ENCODE measurements around the gene CAMTA1.

- TF ChIP-seq POLR2AphosphoS5 (IDR thresholded peaks at IDR 0.05) (no peak), POLR2A (IDR thresholded peaks at IDR 0.05) (no peak)
- TF ChIP-seq, protein P1, sequence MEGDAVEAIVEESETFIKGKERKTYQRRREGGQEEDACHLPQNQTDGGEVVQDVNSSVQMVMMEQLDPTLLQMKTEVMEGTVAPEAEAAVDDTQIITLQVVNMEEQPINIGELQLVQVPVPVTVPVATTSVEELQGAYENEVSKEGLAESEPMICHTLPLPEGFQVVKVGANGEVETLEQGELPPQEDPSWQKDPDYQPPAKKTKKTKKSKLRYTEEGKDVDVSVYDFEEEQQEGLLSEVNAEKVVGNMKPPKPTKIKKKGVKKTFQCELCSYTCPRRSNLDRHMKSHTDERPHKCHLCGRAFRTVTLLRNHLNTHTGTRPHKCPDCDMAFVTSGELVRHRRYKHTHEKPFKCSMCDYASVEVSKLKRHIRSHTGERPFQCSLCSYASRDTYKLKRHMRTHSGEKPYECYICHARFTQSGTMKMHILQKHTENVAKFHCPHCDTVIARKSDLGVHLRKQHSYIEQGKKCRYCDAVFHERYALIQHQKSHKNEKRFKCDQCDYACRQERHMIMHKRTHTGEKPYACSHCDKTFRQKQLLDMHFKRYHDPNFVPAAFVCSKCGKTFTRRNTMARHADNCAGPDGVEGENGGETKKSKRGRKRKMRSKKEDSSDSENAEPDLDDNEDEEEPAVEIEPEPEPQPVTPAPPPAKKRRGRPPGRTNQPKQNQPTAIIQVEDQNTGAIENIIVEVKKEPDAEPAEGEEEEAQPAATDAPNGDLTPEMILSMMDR (IDR thresholded peaks at IDR 0.05) = no peak
These were observed 477.4 kb downstream of the CAMTA1 start for GRCh38 chr1:7262611-7263010.
